ENCODE measurements around the gene RPS4Y1. TPM values are rescaled to one million over a fixed set of nuclear protein-coding genes. Genes with fewer than 3 reads are reported as not detected.
"Not testable (repeated sequence)": the region's sequence is repeated elsewhere in the genome, so short reads cannot be mapped to it uniquely, and the experiment has no call there.

Gene RPS4Y1
- total and polyA plus RNA-seq, 9 donors = 1.6 TPM; not detected in 8

- Histone ChIP-seq H3K27me3 (no peaks in the 10 kb centered on the region), H3K4me3 (no peak overlapping the region), H3K27ac (no peak overlapping the region), H3K9me3 (no peaks in the 10 kb centered on the region), H3K4me1 (ENCODE audit: insufficient read depth) (no peaks in the 10 kb centered on the region), H3K36me3 (no peaks in the 10 kb centered on the region)
- intact Hi-C loops (cut with DNase I) = no loop called here
- DNase-seq = no peak
- TF ChIP-seq POLR2A (IDR thresholded peaks at IDR 0.05) (no peak), CTCF (IDR thresholded peaks at IDR 0.05) (no peak), EP300 (IDR thresholded peaks at IDR 0.05) (no peak)
- no CpG with 5 or more reads among the region's 8 CpGs for WGBS, 3 donors
Measured at GRCh38 chrY:2867469-2867868, 26.1 kb downstream of the RPS4Y1 start.

GRCh38 chrY:2868035-2868607, 26.7 kb downstream of the RPS4Y1 start:
- Histone ChIP-seq H3K4me3 (no peak overlapping the region), H3K36me3 (no peaks in the 10 kb centered on the region), H3K9me3 (no peaks in the 10 kb centered on the region), H3K27ac (no peak overlapping the region), H3K4me1 (ENCODE audit: insufficient read depth) (no peaks in the 10 kb centered on the region), H3K27me3 (no peaks in the 10 kb centered on the region)
- intact Hi-C loops (cut with DNase I) = no loop called here
- no peak for DNase-seq
- TF ChIP-seq CTCF (IDR thresholded peaks at IDR 0.05) (no peak), EP300 (IDR thresholded peaks at IDR 0.05) (no peak), POLR2A (IDR thresholded peaks at IDR 0.05) (no peak)
- WGBS, 3 donors = no CpG with 5 or more reads among the region's 8 CpGs

- H3K9me3 ChIP-seq; H3K36me3 ChIP-seq; H3K4me3 ChIP-seq; H3K4me1 ChIP-seq (ENCODE audit: insufficient read depth); DNase-seq; H3K27ac ChIP-seq; intact Hi-C loops (cut with DNase I); H3K27me3 ChIP-seq: not testable (repeated sequence)
- WGBS, 3 donors = no CpG with 5 or more reads among the region's 9 CpGs
Measured at GRCh38 chrY:2872234-2872633, 30.8 kb downstream of the RPS4Y1 start.

GRCh38 chrY:2874211-2874610, 32.8 kb downstream of the RPS4Y1 start:
- TF ChIP-seq EP300 (IDR thresholded peaks at IDR 0.05) = no peak
- no peak for TF ChIP-seq CTCF (IDR thresholded peaks at IDR 0.05)
- no peak for TF ChIP-seq POLR2A (IDR thresholded peaks at IDR 0.05)
- Histone ChIP-seq H3K4me3 (no peak overlapping the region), H3K9me3 (no peaks in the 10 kb centered on the region), H3K4me1 (ENCODE audit: insufficient read depth) (no peaks in the 10 kb centered on the region), H3K27ac (no peak overlapping the region), H3K27me3 (no peaks in the 10 kb centered on the region), H3K36me3 (no peaks in the 10 kb centered on the region)
- intact Hi-C loops (cut with DNase I) = no loop called here
- no peak for DNase-seq
- no CpG with 5 or more reads among the region's 1 CpG for WGBS, 3 donors

GRCh38 chrY:2883561-2883960, 42.2 kb downstream of the RPS4Y1 start:
- Histone ChIP-seq H3K4me1 (ENCODE audit: insufficient read depth) (no peaks in the 10 kb centered on the region), H3K27me3 (no peaks in the 10 kb centered on the region), H3K27ac (no peak overlapping the region), H3K4me3 (no peak overlapping the region), H3K36me3 (no peaks in the 10 kb centered on the region), H3K9me3 (no peaks in the 10 kb centered on the region)
- intact Hi-C loops (cut with DNase I) = no loop called here
- TF ChIP-seq CTCF (IDR thresholded peaks at IDR 0.05) (no peak), POLR2A (IDR thresholded peaks at IDR 0.05) (no peak), EP300 (IDR thresholded peaks at IDR 0.05) (no peak)
- no peak for DNase-seq
- WGBS, 3 donors = no CpG with 5 or more reads among the region's 1 CpG
